Measurements from ENCODE around the gene ZEB2.

- TF ChIP-seq POLR2A (IDR thresholded peaks at IDR 0.05) (no peak), EP300 (IDR thresholded peaks at IDR 0.05) (no peak)
Observed at GRCh38 chr2:144407262-144407661, 112.7 kb downstream of the ZEB2 start.

Measured in ovary (tissue), 1 donor.